ENCODE data around the gene SCGB1A1.

DNA sequence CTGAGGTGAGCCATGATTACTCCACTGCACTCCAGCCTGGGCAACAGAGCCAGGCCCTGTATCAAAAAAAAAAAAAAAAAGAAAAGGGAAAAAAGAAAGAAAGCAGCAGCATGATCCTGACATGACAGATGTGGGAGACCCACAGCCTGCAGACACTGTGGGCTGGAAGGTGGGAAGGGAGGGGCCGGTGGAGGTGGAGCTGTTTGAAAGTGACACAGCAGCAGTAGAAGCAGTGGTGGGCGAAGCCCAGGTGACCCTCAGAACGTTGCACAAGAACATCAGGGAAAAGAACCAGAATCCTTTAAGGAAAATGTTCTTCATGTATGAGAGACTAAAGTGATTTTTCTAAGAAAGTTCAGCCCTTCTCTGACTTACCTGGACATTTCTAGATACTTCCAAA, 26.3 kb upstream of the SCGB1A1 start:
- TF ChIP-seq, protein P1, sequence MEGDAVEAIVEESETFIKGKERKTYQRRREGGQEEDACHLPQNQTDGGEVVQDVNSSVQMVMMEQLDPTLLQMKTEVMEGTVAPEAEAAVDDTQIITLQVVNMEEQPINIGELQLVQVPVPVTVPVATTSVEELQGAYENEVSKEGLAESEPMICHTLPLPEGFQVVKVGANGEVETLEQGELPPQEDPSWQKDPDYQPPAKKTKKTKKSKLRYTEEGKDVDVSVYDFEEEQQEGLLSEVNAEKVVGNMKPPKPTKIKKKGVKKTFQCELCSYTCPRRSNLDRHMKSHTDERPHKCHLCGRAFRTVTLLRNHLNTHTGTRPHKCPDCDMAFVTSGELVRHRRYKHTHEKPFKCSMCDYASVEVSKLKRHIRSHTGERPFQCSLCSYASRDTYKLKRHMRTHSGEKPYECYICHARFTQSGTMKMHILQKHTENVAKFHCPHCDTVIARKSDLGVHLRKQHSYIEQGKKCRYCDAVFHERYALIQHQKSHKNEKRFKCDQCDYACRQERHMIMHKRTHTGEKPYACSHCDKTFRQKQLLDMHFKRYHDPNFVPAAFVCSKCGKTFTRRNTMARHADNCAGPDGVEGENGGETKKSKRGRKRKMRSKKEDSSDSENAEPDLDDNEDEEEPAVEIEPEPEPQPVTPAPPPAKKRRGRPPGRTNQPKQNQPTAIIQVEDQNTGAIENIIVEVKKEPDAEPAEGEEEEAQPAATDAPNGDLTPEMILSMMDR (IDR thresholded peaks at IDR 0.05): no peak
- TF ChIP-seq POLR2A (IDR thresholded peaks at IDR 0.05): no peak
